ENCODE measurements around the gene SMYD2. TPM values are rescaled to one million over a fixed set of nuclear protein-coding genes. Genes with fewer than 3 reads are reported as not detected.

The SMYD2 gene
- total RNA-seq, 1 donor from 2014 or later: 46.8 TPM

DNA sequence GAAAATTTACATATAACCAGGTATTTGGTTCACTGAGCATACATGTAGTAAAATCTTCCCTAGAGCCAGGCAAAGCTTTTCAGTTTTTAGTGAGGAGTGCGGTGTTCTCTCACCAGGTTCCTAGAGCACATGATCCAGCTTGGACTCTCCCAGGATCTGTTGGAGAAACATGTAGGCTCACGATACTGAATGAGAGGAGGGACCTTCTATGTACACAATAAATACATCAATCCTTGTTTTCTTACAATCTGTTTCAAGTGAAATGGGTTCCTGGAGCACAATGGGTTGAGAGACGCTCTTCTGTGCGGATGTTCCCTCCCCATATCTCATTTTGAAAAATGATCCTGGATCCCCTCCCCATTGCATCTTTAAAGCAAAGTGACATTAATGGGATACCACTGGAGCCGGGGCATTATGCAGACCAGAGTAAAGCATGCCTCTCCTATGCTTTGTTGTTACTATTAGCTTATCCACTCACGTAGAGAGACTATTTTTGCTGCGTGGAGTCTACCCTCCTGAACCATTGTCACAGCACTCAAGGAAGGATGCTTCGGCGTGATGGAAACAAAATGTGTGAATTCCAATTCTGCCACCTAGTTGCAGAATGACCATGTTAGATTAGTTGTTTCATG is 19.3 kb downstream of the SMYD2 start:
- no peaks in the 10 kb centered on the region for H3K27me3 Mint-ChIP-seq
- TF ChIP-seq, protein P1, sequence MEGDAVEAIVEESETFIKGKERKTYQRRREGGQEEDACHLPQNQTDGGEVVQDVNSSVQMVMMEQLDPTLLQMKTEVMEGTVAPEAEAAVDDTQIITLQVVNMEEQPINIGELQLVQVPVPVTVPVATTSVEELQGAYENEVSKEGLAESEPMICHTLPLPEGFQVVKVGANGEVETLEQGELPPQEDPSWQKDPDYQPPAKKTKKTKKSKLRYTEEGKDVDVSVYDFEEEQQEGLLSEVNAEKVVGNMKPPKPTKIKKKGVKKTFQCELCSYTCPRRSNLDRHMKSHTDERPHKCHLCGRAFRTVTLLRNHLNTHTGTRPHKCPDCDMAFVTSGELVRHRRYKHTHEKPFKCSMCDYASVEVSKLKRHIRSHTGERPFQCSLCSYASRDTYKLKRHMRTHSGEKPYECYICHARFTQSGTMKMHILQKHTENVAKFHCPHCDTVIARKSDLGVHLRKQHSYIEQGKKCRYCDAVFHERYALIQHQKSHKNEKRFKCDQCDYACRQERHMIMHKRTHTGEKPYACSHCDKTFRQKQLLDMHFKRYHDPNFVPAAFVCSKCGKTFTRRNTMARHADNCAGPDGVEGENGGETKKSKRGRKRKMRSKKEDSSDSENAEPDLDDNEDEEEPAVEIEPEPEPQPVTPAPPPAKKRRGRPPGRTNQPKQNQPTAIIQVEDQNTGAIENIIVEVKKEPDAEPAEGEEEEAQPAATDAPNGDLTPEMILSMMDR (IDR thresholded peaks at IDR 0.05; ENCODE audit: unreplicated experiment): no peak
- peaks cover 2% of the 10 kb centered on the region for H3K36me3 Mint-ChIP-seq (ENCODE audit: insufficient read depth)
- H3K4me1 Mint-ChIP-seq (ENCODE audit: low read depth): peaks cover 6% of the 10 kb centered on the region
- no peak for DNase-seq (ENCODE audit: low spot score, unreplicated experiment)
- no peak overlapping the region for H3K4me3 Mint-ChIP-seq (ENCODE audit: low read depth)
- no peak overlapping the region for H3K27ac Mint-ChIP-seq
- no peaks in the 10 kb centered on the region for H3K9me3 Mint-ChIP-seq (ENCODE audit: low read depth)

DNA sequence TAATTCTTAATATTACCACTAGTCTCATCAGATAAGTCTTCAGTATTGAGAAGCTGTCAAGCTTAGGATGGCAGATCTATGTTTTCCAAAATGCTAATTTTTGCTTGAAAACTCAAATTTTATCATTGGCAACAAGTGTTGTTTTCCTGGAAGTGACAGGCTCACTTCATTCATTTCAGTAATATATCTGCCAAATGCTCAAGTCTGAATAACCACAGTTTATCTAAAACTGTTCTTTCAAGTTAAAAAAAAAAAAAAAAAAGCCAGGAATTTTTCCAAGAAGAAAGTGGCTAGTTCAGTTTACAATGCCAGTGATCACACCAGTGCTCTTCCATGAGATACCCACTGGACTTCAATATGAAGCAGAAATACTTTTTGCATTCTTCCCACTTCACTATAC is 20.6 kb downstream of the SMYD2 start:
- peaks cover 2% of the 10 kb centered on the region for H3K36me3 Mint-ChIP-seq (ENCODE audit: insufficient read depth)
- no peak overlapping the region for H3K4me3 Mint-ChIP-seq (ENCODE audit: low read depth)
- H3K4me1 Mint-ChIP-seq (ENCODE audit: low read depth): no peaks in the 10 kb centered on the region
- DNase-seq (ENCODE audit: low spot score, unreplicated experiment): no peak
- no peaks in the 10 kb centered on the region for H3K27me3 Mint-ChIP-seq
- H3K27ac Mint-ChIP-seq: no peak overlapping the region
- TF ChIP-seq, protein P1 (IDR thresholded peaks at IDR 0.05; ENCODE audit: unreplicated experiment): no peak
- H3K9me3 Mint-ChIP-seq (ENCODE audit: low read depth): no peaks in the 10 kb centered on the region

DNA sequence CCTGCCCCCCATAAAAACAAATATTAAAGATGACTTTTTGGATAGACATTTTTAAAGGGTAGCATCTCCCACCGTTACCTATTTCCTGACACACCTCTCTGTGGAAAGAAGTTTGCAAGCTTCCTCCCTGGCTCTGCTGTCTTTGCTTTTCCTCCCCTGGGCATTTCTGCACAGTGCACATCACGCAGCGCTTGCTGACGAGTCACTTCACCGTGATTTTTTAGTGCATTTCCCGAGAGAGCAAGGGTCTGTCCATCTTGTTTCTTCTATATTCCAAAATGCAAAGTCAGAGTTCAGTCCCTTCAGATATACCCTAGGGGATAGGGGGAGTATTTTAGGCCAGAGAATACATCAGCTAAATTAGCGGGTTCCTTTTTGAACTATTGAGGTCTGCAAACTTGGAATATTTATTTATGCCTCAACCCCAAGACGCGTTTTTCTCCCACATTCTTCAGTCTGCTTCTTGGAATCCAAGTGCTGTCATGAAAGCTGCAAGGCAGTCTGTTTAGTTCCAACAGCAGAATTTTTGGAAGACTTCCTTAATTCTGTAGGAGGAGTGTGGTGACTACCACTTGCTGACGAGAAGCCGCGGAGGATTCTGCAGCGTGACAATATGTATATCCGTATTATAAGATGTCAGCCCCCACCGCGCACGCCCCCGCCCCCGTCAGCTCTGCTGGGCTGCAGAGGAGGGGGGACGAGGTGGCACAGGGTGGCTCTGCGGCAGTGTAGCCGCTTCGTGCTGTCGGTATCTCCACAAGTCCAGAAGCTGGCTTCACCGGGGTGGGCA is 22.4 kb downstream of the SMYD2 start:
- no peak for DNase-seq (ENCODE audit: low spot score, unreplicated experiment)
- Mint-ChIP-seq H3K27me3 (no peaks in the 10 kb centered on the region), H3K27ac (no peak overlapping the region), H3K4me3 (ENCODE audit: low read depth) (no peak overlapping the region), H3K36me3 (ENCODE audit: insufficient read depth) (no peaks in the 10 kb centered on the region), H3K4me1 (ENCODE audit: low read depth) (no peaks in the 10 kb centered on the region), H3K9me3 (ENCODE audit: low read depth) (no peaks in the 10 kb centered on the region)
- TF ChIP-seq, protein P1 (IDR thresholded peaks at IDR 0.05; ENCODE audit: unreplicated experiment): no peak

DNA sequence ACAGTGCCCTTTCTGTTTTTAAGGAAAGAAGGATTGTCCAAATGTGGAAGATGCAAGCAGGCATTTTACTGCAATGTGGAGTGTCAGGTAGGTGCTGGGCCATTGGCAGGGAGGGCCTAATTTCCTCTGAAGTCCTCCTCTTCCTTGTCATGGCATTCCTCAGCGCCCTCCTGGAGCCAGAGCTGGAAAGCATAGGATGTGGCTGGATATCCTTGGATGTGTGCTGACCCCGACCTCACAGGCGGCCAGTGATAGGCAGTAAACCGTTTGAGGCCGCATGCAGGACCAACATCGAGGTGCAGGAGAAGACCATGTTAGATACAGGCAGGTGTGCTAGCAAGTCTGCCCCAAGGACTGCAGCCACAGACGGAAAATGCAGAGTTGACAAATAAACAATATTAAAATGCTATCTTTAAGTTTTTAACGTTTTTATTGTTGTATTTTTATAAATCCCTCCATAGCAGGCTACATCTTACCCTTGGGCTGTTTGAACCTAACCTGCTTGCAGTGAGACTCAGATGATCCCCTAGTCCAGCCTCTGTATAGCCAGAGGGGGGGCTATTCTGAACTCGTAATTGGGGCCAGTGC is 24.3 kb downstream of the SMYD2 start:
- no peak overlapping the region for H3K27ac Mint-ChIP-seq
- no peaks in the 10 kb centered on the region for H3K9me3 Mint-ChIP-seq (ENCODE audit: low read depth)
- TF ChIP-seq, protein P1 (IDR thresholded peaks at IDR 0.05; ENCODE audit: unreplicated experiment): no peak
- no peak for DNase-seq (ENCODE audit: low spot score, unreplicated experiment)
- no peak overlapping the region for H3K4me3 Mint-ChIP-seq (ENCODE audit: low read depth)
- no peaks in the 10 kb centered on the region for H3K36me3 Mint-ChIP-seq (ENCODE audit: insufficient read depth)
- no peaks in the 10 kb centered on the region for H3K4me1 Mint-ChIP-seq (ENCODE audit: low read depth)
- H3K27me3 Mint-ChIP-seq: no peaks in the 10 kb centered on the region

DNA sequence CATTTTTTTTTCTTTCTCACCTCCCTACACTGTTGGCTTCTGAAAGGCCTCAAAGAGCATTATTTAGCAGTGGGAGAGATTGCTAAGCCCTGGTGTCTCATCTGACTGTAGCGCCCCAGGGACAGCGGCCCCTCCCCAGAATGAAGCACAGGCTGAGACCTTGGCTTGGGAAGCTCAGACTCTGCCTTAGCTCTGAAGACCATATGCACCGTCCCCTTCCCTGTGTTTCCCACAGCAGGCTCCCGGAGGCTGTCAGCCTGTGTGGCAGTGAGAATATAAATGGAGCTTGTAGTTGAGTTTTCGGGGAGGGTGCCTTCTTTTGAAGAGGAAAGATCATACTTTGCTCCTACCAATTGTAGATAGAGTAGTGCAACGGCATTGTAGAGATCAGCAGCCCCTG is 25.3 kb downstream of the SMYD2 start:
- Mint-ChIP-seq H3K36me3 (ENCODE audit: insufficient read depth) (no peaks in the 10 kb centered on the region), H3K27ac (no peak overlapping the region), H3K4me3 (ENCODE audit: low read depth) (no peak overlapping the region), H3K9me3 (ENCODE audit: low read depth) (no peaks in the 10 kb centered on the region), H3K4me1 (ENCODE audit: low read depth) (no peaks in the 10 kb centered on the region), H3K27me3 (no peaks in the 10 kb centered on the region)
- no peak for DNase-seq (ENCODE audit: low spot score, unreplicated experiment)
- TF ChIP-seq, protein P1 (IDR thresholded peaks at IDR 0.05; ENCODE audit: unreplicated experiment): no peak
